Stimulated activated naive CD8-positive, alpha-beta T cell treated with anti-CD3 and anti-CD28 coated beads, Interleukin-15, Interleukin-2, amounts not matched to agents 100 ng/mL and 50 ng/mL, for 24 hours (primary cell): ENCODE data around the gene KCNJ12.
"Not testable (repeated sequence)": the region's sequence is repeated elsewhere in the genome, so short reads cannot be mapped to it uniquely, and the experiment has no call there.

ENCODE experiments used
- H3K27ac Mint-ChIP-seq: one replicate; pipeline ENCODE4 v1.8.0; 2021; ENCODE audit warnings: mild to moderate bottlenecking, mixed read lengths
- H3K27me3 Mint-ChIP-seq: one replicate; pipeline ENCODE4 v1.8.0; 2021; ENCODE audit warnings: mixed read lengths
- H3K36me3 Mint-ChIP-seq: one replicate; pipeline ENCODE4 v1.8.0; 2021; ENCODE audit warnings: low read depth, mixed read lengths
- H3K4me1 Mint-ChIP-seq: one replicate; pipeline ENCODE4 v1.8.0; 2021; ENCODE audit warnings: low read depth, mixed read lengths
- H3K4me3 Mint-ChIP-seq: one replicate; pipeline ENCODE4 v1.8.0; 2021; ENCODE audit warnings: mild to moderate bottlenecking, mixed read lengths
- H3K9me3 Mint-ChIP-seq: one replicate; pipeline ENCODE4 v1.8.0; 2021; ENCODE audit warnings: mixed read lengths

The KCNJ12 gene

DNA sequence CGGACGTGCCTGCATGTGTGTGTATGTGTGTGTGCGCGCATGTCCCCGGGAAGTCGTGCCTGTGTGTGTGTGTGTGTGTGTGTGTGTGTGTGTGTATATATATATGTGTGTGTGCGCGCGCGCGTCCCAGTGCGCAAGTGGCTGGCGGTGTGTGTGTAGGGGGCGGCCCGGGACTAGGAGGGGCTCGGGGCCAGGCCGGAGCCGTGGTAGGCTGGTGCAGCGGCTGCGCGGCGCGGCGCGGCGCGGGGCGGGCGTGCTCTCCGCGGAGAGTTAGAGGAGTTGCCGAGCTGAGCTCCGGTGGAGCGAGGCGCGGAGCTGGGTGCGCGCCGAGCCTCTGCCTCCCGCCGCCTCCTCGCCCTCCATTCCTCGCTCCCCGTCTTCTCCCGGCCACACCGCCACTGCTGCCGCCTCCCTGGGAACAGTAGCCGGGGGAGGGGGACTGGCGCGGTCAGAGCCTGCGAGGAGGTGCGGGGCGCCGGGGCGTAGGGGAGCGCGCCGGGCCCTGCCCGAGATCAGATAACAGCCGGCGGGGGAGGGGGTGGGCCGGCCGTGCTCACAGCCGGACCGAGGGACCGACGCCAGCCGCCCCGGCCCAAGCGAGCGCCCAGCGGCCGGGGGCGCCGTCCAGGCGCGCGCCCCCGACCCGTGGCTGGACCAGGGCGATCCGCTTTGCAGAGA, at the start of gene KCNJ12:
Gene KCNJ12 (plus strand): TSS at position 277 of the 678 bp plus-strand sequence. CDS start 38,986 bp downstream, outside the sequence.
- Mint-ChIP-seq H3K36me3 (no peaks in the 10 kb centered on the region), H3K27me3 (peaks cover 14% of the 10 kb centered on the region), H3K4me1 (peaks cover 2% of the 10 kb centered on the region), H3K9me3 (no peaks in the 10 kb centered on the region), H3K27ac (no peak within 1 kb of the TSS), H3K4me3 (peak within 1 kb of the TSS; percentile 39)

DNA sequence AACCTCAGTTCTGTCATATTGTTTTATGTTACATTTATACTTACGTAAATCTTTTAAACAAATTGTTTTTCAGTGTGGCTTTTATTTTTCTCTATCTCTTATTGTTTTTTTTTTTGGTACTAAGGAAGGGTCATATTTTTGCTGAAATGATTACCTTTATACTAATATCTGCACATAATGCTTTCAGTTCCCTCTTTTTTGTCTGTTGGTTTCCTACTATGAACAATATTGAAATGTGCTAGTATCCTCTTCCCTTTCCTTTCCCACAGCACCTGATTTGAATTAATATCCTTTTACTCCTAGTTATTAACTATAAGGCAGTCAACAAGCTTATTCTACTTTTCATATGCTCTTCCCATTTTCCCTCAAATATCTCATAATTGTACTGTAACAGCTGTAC, 48.2 kb upstream of the KCNJ12 start:
- not testable (repeated sequence) for H3K36me3 Mint-ChIP-seq, H3K27me3 Mint-ChIP-seq, H3K4me3 Mint-ChIP-seq, H3K4me1 Mint-ChIP-seq, H3K9me3 Mint-ChIP-seq, H3K27ac Mint-ChIP-seq

DNA sequence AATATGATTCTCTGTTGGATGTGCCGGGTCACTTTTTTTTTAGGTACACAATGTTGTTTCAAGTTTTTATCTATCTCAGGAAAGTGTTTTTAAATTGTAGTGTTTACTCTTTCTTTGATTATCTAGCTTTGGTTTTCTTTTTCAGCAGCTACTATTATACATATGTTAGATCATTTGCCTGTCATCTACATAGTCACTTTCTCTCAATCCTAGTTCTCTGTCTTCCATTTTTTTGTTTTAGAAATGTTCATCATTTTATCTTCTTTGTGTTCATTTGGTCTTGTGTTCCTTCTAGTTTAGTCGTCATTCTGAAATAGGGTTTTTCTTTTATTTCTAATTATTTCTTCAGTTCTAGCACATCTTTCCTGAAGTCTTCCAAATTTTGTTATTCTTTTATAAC, 47.4 kb upstream of the KCNJ12 start:
- H3K4me3 Mint-ChIP-seq, H3K27ac Mint-ChIP-seq, H3K9me3 Mint-ChIP-seq, H3K4me1 Mint-ChIP-seq, H3K36me3 Mint-ChIP-seq, H3K27me3 Mint-ChIP-seq: not testable (repeated sequence)

DNA sequence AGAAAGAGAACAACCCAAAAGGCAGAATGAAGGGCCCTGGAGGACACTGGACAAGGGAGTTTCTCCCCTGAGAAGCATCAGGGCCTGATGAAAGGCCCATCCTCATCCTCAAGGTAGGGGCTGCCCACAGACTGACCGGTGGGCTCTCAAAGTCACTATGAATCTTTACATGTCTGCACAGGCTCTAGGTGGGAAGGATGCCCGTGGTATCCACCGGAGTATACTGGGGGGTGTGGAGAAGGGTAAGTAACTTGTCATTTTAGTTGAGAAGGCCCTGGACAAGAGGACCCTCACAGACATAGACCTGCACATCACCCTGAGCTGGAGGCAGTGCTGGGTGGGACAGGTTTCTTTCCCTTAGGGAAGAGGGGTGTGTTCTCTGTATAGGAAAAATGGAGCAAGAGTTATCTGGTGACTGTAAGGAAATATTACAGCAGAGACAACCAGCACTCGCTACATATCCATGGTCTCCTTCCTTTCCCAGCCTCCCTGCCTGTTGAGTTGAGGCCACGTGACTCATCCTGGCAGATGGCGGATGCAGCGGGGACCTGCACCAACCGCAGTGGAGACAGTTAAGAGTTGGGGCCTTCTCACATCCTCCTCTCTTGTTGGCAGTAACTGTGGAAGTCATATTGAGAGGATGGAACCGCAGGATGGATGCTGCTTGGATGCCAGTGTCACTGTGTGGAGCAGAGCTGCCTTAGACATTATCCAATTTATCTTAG, 45.6 kb upstream of the KCNJ12 start:
- H3K27ac Mint-ChIP-seq, result no peak overlapping the region
- H3K4me3 Mint-ChIP-seq, result no peak overlapping the region
- H3K36me3 Mint-ChIP-seq, result no peaks in the 10 kb centered on the region
- H3K27me3 Mint-ChIP-seq, result peaks cover 3% of the 10 kb centered on the region
- no peaks in the 10 kb centered on the region for H3K9me3 Mint-ChIP-seq
- H3K4me1 Mint-ChIP-seq, result no peaks in the 10 kb centered on the region

DNA sequence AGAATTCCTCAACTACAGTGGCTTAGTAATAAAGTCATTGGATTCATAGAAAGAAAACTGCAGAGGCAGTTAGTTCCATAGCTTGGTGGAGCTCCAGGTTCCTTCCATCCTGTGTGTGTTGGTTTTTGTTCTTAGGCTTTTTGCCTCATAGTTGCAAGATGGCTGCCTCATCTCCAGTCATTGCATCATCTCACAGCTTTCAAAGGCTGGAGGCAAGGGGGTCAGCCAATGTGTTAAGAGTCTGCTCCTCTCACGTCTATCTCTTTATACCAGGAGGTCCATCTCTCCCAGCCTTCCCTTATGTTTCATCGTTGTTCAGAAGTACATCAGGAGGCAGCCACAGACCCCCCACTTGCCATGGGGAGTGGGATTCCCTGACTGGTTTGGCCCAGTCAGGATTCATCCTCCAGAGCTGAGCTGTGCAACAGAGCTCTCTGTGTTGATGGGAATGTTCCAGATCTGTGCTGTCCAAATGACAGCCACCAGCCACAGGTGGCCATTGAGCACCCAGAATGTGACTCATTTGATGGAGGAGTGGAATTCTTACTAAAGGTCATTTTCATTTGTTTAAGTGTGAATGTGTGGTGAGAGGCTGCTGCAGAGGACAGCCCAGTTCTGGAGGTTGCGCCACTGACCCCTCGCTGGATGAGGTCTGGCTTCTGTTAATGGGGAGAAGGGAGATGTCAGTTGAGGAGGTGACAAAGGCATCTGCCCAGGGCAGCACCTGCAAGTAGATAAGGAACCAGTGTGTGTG, 39.4 kb upstream of the KCNJ12 start:
- not testable (repeated sequence) for H3K27me3 Mint-ChIP-seq, H3K4me3 Mint-ChIP-seq, H3K36me3 Mint-ChIP-seq, H3K4me1 Mint-ChIP-seq, H3K27ac Mint-ChIP-seq, H3K9me3 Mint-ChIP-seq

DNA sequence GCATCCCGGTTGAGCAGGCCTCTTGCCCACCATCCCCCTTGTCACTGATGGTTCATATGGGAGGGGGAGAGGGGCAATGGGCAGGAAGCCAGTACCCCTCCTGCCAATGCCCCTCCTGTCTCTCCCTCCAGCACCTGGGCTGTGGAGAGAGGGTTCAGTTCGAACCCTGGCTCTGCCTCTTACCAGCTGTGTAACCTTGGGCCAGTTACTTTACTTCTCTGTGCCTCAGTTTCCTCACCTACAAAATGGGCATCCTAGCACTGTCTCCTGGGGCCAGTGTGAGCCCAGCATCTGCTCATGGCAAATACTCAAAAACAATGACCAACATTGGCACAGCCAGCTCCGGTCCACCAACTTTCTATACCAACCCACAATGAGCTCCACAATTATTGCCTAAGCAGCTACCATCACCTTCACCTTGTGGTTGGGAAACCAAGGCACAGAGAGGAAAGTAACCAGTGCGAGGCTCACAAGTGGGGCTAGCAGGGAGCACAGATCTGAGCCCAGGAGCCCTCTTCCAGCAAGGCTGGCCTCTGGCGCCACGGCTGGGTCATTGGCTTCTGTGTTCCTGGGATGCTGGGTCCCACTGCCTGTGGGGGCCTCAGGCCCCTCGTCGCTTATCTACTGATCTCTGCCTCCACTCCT, 38.1 kb upstream of the KCNJ12 start:
- not testable (repeated sequence) for H3K27me3 Mint-ChIP-seq, H3K36me3 Mint-ChIP-seq, H3K27ac Mint-ChIP-seq, H3K4me3 Mint-ChIP-seq, H3K9me3 Mint-ChIP-seq, H3K4me1 Mint-ChIP-seq

DNA sequence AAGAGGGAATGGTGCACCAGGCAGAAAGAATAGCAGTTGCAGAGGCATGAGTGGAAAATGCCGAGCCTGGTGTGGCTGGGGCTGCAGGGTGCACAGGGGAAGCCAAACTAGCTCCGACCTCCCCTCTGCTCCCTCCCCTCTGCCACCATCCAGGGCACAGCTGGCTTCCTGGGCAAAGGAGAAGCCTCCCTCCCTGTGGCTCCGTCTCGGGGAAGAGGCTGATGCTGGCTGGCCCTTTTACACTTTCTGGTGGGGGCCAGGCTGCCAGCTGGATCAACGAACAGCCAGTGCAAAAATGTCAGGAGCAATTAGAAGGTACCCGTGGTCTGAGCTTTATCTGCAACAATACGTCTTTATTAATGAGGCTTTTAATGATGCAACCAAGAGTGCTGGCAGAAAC, 37.1 kb upstream of the KCNJ12 start:
- Mint-ChIP-seq H3K9me3 (no peaks in the 10 kb centered on the region), H3K27ac (no peak overlapping the region), H3K4me1 (no peaks in the 10 kb centered on the region), H3K36me3 (no peaks in the 10 kb centered on the region), H3K4me3 (no peak overlapping the region), H3K27me3 (no peaks in the 10 kb centered on the region)

DNA sequence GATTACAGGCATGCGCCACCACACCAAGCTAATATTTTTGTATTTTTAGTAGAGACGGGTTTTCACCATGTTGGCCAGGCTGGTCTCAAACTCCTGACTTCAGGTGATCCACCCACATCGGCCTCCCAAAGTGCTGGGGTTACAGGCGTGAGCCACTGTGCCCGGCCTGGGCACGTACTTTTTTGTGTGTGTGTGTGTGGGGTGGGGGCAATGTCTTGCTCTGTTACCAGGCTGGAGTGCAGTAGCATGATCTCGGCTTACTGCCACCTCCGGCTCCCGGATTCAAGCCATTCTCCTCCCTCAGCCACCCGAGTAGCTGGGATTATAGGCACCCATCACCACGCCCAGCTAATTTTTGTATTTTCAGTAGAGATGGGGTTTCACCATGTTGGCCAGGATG, 36.6 kb upstream of the KCNJ12 start:
- H3K4me3 Mint-ChIP-seq, H3K27ac Mint-ChIP-seq, H3K36me3 Mint-ChIP-seq, H3K4me1 Mint-ChIP-seq, H3K27me3 Mint-ChIP-seq, H3K9me3 Mint-ChIP-seq: not testable (repeated sequence)

DNA sequence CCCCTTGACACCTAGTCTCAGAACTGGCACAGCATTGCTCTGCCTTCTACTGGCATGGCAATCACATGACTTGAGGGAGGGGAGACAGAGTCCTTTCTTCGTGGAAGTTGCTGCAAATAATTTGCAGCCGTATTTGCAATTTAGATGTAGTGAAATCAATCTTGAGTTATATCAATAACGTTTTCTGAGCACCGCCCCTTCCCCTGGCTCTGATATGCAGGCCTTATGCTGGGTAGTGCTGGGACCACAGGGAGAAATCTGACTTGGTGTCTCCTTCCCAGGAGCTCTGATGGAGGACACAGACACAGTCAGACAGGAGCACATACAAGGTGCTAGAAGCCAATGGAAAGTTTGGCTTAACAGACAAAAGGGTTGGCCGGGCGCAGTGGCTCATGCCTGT, 35.8 kb upstream of the KCNJ12 start:
- H3K4me3 Mint-ChIP-seq, H3K4me1 Mint-ChIP-seq, H3K36me3 Mint-ChIP-seq: not testable (repeated sequence)

DNA sequence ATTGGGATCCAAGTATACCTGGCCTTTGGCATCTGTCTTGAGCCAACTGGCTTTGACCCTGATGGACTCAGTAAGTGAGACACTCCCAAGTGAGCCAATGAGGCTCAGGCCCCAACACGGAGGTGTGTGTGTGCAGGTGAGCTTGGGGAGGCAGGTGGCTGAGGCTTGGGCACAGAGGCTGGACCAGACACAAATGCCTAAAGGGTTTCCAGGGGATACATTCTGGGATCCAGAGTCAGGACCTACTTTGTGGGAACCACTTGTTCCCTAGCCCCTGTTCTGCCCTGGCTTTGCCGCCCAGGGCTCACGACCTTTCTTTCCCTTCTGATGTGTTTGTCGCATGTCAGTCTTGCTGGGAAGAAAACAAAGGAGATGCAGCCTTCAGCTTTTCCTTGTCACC, 34.9 kb upstream of the KCNJ12 start:
- H3K27me3 Mint-ChIP-seq, H3K4me1 Mint-ChIP-seq, H3K27ac Mint-ChIP-seq, H3K4me3 Mint-ChIP-seq, H3K36me3 Mint-ChIP-seq, H3K9me3 Mint-ChIP-seq: not testable (repeated sequence)

More for the DNA sequence above, 35.8 kb upstream of the KCNJ12 start:
- H3K27me3 Mint-ChIP-seq, H3K27ac Mint-ChIP-seq, H3K9me3 Mint-ChIP-seq: not testable (repeated sequence)

DNA sequence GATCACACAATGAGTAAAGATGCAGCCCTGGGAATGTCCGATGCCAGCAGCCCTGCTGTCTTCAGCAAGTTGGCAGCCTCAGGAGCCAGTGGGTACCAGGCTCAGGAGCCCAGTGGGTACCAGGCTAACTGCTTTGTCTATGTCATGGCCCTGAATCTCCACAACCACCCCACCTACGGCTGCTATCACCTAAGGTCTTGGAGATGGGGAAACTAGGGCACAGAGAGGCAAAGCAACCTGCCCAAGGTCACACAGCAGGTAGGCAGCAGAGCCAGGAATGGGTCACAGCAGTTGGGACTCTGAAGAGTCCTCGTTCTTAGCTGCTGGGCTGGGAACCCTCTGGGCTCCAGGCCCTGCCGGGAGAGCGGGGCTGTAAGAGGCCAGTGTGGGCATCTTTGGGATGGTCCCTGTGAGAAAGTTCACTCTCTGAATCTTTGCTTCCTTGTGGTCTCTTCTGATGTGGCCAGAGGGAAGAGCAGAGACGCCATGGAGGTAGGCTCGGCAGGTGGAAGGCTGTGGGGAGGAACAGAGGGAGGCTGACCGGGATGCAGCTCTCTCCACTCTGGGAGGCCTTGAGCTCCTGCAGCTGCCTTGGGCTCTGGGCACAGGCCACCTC, 34.1 kb upstream of the KCNJ12 start:
- H3K4me3 Mint-ChIP-seq, H3K36me3 Mint-ChIP-seq, H3K4me1 Mint-ChIP-seq, H3K27ac Mint-ChIP-seq, H3K9me3 Mint-ChIP-seq, H3K27me3 Mint-ChIP-seq: not testable (repeated sequence)

DNA sequence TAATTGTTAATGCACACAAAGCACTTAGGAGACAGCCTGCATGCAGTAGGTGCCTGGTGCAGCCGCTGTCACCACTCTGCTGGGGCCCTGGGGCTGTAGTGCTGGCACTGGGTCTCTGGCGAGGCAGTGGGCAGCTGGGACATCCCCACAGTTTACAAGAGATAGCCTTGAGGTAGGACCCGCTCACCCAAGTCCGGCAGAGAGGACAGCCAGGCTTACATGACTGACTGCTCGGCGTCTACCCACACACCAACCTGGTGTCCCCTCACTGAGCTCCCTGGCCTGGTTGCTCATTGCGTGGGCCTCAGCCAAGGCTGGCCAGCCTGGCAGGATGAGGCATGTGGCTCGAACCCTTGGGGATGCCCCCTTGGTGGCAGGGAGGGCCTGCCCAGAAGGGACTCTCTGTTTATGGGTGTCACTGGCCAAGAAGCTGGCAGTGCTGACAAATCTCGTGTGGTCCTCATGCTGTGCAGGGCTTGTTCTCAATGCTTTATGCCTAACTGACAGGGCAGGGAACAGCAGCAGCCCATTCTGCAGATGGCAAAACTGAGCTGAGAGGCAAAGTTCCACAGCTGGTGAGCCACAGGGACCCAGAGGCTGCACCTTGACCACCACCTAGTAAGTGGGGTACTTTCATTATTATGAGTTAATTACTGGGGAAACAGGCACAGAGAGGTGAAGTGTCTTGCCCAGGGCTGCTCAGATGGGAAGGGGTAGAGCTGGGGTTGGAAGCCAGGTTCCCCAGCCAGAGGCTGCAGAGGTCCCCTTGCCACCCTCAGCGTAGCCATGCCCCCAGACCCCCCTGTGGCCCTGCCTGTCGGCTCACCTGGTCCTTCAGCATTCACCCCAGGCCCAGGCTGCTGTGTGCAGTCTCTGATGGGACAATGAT, 32.9 kb upstream of the KCNJ12 start:
- H3K9me3 Mint-ChIP-seq, H3K27me3 Mint-ChIP-seq, H3K27ac Mint-ChIP-seq, H3K4me3 Mint-ChIP-seq, H3K36me3 Mint-ChIP-seq, H3K4me1 Mint-ChIP-seq: not testable (repeated sequence)

DNA sequence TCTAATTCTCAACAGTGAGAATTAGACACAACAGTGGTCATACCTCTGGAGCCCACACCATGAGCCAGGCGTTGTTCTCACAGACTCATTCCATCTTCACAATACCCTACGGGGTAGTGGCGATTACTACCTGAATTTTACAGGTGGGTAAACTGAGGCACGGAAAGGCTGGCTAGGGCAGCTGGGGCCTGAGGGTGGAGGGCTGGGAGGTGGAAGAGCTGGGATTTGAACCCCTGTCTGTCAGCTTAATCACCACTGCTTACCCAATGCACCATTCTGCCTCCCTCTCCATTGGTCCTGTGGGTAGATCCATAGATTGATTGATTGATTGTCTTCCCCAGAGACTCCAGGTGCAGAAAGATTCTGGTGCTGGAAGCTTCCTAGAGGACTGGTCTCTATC, 31.4 kb upstream of the KCNJ12 start:
- H3K9me3 Mint-ChIP-seq, H3K36me3 Mint-ChIP-seq, H3K4me1 Mint-ChIP-seq, H3K27ac Mint-ChIP-seq, H3K4me3 Mint-ChIP-seq, H3K27me3 Mint-ChIP-seq: not testable (repeated sequence)

DNA sequence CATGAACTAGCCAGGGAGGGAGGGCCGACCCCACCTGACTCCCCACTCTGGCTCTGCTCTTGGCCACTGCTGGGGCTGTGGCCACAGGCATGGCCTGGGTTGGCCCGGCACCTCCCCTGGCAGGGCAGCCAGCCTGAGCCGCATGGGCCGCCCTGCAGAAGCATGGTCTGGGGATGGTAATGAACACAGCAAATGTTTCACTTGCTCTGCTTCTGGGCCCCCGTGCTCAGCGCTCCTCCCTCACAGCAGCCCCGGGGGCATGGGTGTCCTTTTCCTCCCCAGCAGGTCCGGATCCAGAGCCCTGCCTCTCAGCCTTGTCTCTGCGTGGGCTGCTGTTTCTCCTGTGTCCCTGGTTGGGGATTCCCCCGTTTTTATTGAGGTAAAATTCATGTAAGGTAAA, 30.9 kb upstream of the KCNJ12 start:
- H3K27me3 Mint-ChIP-seq, result no peaks in the 10 kb centered on the region
- no peak overlapping the region for H3K4me3 Mint-ChIP-seq
- H3K36me3 Mint-ChIP-seq, result no peaks in the 10 kb centered on the region
- no peaks in the 10 kb centered on the region for H3K9me3 Mint-ChIP-seq
- peaks cover 3% of the 10 kb centered on the region for H3K4me1 Mint-ChIP-seq
- H3K27ac Mint-ChIP-seq, result no peak overlapping the region
